ENCODE measurements around the gene RBM25.

DNA sequence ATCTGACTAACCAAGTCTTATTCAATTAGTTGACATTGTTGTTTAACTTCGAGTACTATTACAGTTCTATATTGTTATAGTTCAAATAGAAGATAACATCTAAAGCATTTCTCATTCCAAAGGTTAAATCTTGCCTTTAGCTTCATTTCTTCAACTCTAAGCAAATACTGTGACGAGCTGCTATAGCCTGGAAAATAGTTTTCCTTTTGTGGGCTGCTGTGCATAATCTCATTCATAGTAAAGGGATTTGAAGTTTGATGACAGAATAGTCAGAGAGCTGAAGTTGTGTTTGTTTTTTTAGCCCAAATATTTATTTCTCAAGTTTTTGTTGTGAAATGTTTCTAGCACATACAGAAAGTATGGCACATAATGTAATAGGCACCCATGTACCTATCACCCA lies 91.4 kb downstream of the RBM25 start:
- TF ChIP-seq, protein P1, sequence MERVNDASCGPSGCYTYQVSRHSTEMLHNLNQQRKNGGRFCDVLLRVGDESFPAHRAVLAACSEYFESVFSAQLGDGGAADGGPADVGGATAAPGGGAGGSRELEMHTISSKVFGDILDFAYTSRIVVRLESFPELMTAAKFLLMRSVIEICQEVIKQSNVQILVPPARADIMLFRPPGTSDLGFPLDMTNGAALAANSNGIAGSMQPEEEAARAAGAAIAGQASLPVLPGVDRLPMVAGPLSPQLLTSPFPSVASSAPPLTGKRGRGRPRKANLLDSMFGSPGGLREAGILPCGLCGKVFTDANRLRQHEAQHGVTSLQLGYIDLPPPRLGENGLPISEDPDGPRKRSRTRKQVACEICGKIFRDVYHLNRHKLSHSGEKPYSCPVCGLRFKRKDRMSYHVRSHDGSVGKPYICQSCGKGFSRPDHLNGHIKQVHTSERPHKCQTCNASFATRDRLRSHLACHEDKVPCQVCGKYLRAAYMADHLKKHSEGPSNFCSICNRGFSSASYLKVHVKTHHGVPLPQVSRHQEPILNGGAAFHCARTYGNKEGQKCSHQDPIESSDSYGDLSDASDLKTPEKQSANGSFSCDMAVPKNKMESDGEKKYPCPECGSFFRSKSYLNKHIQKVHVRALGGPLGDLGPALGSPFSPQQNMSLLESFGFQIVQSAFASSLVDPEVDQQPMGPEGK (CRISPR knock-in tag; IDR thresholded peaks at IDR 0.05; ENCODE audit: borderline replicate concordance), result no peak
- TF ChIP-seq TOX (CRISPR knock-in tag; IDR thresholded peaks at IDR 0.05; ENCODE audit: borderline replicate concordance) (no peak), ZFP30 (CRISPR knock-in tag; IDR thresholded peaks at IDR 0.05) (no peak)

Measured in SK-N-SH treated with all-trans-retinoic acid at 6 μM for 48 hours (cell line).